CD14-positive monocyte (primary cell): ENCODE measurements around the gene KLF15. TPM values are rescaled to one million over a fixed set of nuclear protein-coding genes. Genes with fewer than 3 reads are reported as not detected.

ENCODE experiments used
- DNase-seq, 3 donors: peaks; one replicate each; pipeline ENCODE4 v3.0.0-alpha.2; 2011 to 2022
- H2AFZ ChIP-seq: 2 replicates; pipeline ENCODE4 v1.6.0; 2012; ENCODE audit warnings: mild to moderate bottlenecking, low read depth, low read length, inconsistent platforms; ENCODE audit not compliant: insufficient read depth, poor library complexity, severe bottlenecking
- H3K27ac ChIP-seq, 2 donors: 1 replicate in 1 of 2; 2 replicates in 1 of 2; pipeline ENCODE4 v1.5.1; 2012 to 2013; ENCODE audit warnings: low read length in 2 of 2, control low read depth in 1 of 2, inconsistent platforms in 1 of 2, low read depth in 1 of 2, mild to moderate bottlenecking in 1 of 2
- H3K27me3 ChIP-seq, 2 donors: one replicate each; pipeline versions ENCODE4 v1.6.0 to v1.6.1; 2011 to 2013; ENCODE audit warnings: low read length in 2 of 2; ENCODE audit not compliant: control insufficient read depth in 2 of 2, insufficient read depth in 2 of 2
- H3K36me3 ChIP-seq, 2 donors: replicated peaks in 1 of 2; 1 replicate in 1 of 2; 2 replicates in 1 of 2; pipeline versions ENCODE4 v1.5.1 to v1.6.1; 2012 to 2013; ENCODE audit warnings: low read length in 2 of 2, control low read depth in 1 of 2, inconsistent platforms in 1 of 2, mild to moderate bottlenecking in 1 of 2; ENCODE audit not compliant: insufficient read depth in 2 of 2, control insufficient read depth in 1 of 2
- H3K4me1 ChIP-seq, 2 donors: 1 replicate in 1 of 2; 2 replicates in 1 of 2; pipeline versions ENCODE4 v1.5.1 to v1.6.1; 2012 to 2013; ENCODE audit warnings: low read length in 2 of 2, control low read depth in 1 of 2, inconsistent platforms in 1 of 2, mild to moderate bottlenecking in 1 of 2, moderate library complexity in 1 of 2; ENCODE audit not compliant: insufficient read depth in 2 of 2, control insufficient read depth in 1 of 2
- H3K4me2 ChIP-seq: replicated peaks from 2 replicates; pipeline ENCODE3; 2012; ENCODE audit warnings: low read length, moderate library complexity, mild to moderate bottlenecking; ENCODE audit not compliant: poor library complexity, severe bottlenecking; ENCODE audit errors: extremely low read depth
- H3K4me3 ChIP-seq, 3 experiments: fragments of 200-600 bp in 1 of 3; sonication (generic) in 1 of 3; replicated peaks in 1 of 3; 1 replicate in 2 of 3; 2 replicates in 1 of 3; pipeline ENCODE4 v1.5.1; 2011 to 2013; ENCODE audit warnings: low read length in 3 of 3, mild to moderate bottlenecking in 3 of 3, control low read depth in 2 of 3, low read depth in 2 of 3, inconsistent platforms in 1 of 3, moderate library complexity in 1 of 3
- H3K79me2 ChIP-seq: 2 replicates; pipeline ENCODE4 v1.6.0; 2012; ENCODE audit warnings: mild to moderate bottlenecking, control low read depth, inconsistent platforms, low read length, moderate library complexity; ENCODE audit not compliant: insufficient read depth
- H3K9ac ChIP-seq: 2 replicates; pipeline ENCODE4 v1.6.0; 2017; ENCODE audit warnings: low read length, mild to moderate bottlenecking; ENCODE audit not compliant: insufficient read depth, poor library complexity, severe bottlenecking
- H3K9me3 ChIP-seq, 2 donors: replicated peaks in 1 of 2; 1 replicate in 1 of 2; 2 replicates in 1 of 2; pipeline versions ENCODE4 v1.5.1 to v1.6.1; 2012 to 2013; ENCODE audit warnings: low read length in 2 of 2, control low read depth in 1 of 2; ENCODE audit not compliant: control insufficient read depth in 1 of 2, insufficient read depth in 1 of 2
- H4K20me1 ChIP-seq: 2 replicates; pipeline ENCODE4 v1.6.0; 2012; ENCODE audit warnings: mild to moderate bottlenecking, low read length, control low read depth, moderate library complexity; ENCODE audit not compliant: insufficient read depth
- H3K27ac Mint-ChIP-seq, 7 donors: one replicate each; pipeline ENCODE4 v1.8.0; 2020; ENCODE audit warnings: mild to moderate bottlenecking in 7 of 7, mixed read lengths in 7 of 7, moderate library complexity in 6 of 7, inconsistent platforms in 2 of 7
- H3K27me3 Mint-ChIP-seq, 3 donors: one replicate each; pipeline ENCODE4 v1.8.0; 2021 to 2022; ENCODE audit warnings: low read depth in 3 of 3, mild to moderate bottlenecking in 3 of 3, mixed read lengths in 3 of 3, moderate library complexity in 3 of 3, inconsistent platforms in 1 of 3
- H3K36me3 Mint-ChIP-seq, 2 donors: one replicate each; pipeline ENCODE4 v1.8.0; 2020; ENCODE audit warnings: mixed read lengths in 2 of 2, inconsistent platforms in 1 of 2, mild to moderate bottlenecking in 1 of 2
- H3K4me1 Mint-ChIP-seq: one replicate; pipeline ENCODE4 v1.8.0; 2020; ENCODE audit warnings: mild to moderate bottlenecking, mixed read lengths
- H3K4me3 Mint-ChIP-seq, 2 donors: one replicate each; pipeline ENCODE4 v1.8.0; 2020; ENCODE audit warnings: mild to moderate bottlenecking in 2 of 2, mixed read lengths in 2 of 2, moderate library complexity in 1 of 2
- H3K9me3 Mint-ChIP-seq, 7 donors: one replicate each; pipeline ENCODE4 v1.8.0; 2020 to 2022; ENCODE audit warnings: mixed read lengths in 7 of 7, mild to moderate bottlenecking in 6 of 7, moderate library complexity in 6 of 7, inconsistent platforms in 2 of 7
- WGBS: methylation state at CpG from one replicate; pipeline ENCODE4 v1.1.5; 2013; ENCODE audit warnings: missing lambda C conversion rate; ENCODE audit not compliant: insufficient coverage; 5-methylcytosine and 5-hydroxymethylcytosine counted together
- intact Hi-C, 2 donors: fragments of 100-400 bp; cut with micrococcal nuclease; formaldehyde crosslinking; loops; one replicate each; pipeline versions ENCODE4 v1.15.0 to v1.15.1; 2023
- polyA plus RNA-seq, 3 donors: library from polyadenylated mRNA; depleted of rRNA in 1 of 3; unstranded in 2 of 3; stranded (reverse) in 1 of 3; fragments of 300-500 nt in 2 of 3; fragments of >200 nt in 1 of 3; fragmentation: Illumina TruSeq in 2 of 3; gene quantifications; 1 replicate in 2 of 3; 2 replicates in 1 of 3; pipeline ENCODE4 v1.2.3, GENCODE V29; 2012 to 2021
- TF ChIP-seq, protein P1 (sequence below): fragments of 200-600 bp; IDR thresholded peaks from one replicate; pipeline ENCODE4 v1.8.0; 2022; ENCODE audit warnings: antibody characterized with exemption, mild to moderate bottlenecking

Gene KLF15
- polyA plus RNA-seq, 3 donors = not detected

DNA sequence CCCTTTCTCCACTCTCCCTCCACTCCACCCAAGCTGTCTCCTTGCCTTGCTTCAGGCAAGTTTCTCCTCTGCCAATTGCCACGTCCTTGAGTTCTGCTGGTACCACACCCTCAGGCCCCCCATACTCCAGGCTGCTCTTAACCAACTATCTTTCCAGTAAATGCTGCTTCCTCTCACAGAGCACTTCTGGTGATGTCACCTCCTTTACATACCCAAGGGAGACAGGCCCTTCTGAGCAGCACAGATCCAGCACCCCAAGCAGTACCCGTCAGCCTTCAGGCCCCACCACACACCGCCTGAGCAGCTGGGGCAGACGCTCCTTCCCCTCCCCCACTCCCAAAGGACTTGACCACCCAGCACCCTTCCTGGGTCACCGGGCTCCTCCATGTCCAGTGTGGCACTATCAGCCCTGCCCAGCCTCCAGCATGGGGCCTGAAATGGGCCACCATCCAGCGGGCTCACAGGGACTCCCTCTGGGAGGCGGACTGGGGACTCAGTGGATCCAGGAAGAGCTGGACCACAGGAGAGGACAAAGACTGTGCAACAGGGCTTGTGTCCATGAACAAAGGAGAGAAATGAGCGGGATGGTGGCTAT lies 50.2 kb downstream of the KLF15 start:
- H4K20me1 ChIP-seq = no peaks in the 10 kb centered on the region
- no peak overlapping the region for H3K4me3 ChIP-seq
- intact Hi-C loops = no loop called here
- no peak overlapping the region for H3K27ac ChIP-seq
- H3K36me3 Mint-ChIP-seq = no peaks in the 10 kb centered on the region
- H3K27ac Mint-ChIP-seq = no peak overlapping the region
- TF ChIP-seq, protein P1, sequence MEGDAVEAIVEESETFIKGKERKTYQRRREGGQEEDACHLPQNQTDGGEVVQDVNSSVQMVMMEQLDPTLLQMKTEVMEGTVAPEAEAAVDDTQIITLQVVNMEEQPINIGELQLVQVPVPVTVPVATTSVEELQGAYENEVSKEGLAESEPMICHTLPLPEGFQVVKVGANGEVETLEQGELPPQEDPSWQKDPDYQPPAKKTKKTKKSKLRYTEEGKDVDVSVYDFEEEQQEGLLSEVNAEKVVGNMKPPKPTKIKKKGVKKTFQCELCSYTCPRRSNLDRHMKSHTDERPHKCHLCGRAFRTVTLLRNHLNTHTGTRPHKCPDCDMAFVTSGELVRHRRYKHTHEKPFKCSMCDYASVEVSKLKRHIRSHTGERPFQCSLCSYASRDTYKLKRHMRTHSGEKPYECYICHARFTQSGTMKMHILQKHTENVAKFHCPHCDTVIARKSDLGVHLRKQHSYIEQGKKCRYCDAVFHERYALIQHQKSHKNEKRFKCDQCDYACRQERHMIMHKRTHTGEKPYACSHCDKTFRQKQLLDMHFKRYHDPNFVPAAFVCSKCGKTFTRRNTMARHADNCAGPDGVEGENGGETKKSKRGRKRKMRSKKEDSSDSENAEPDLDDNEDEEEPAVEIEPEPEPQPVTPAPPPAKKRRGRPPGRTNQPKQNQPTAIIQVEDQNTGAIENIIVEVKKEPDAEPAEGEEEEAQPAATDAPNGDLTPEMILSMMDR = no peak
- peaks cover 0 to 8% of the 10 kb centered on the region in 2 donors for H3K9me3 ChIP-seq
- peaks cover 8 to 28% (median 18%) of the 10 kb centered on the region in 7 donors for H3K9me3 Mint-ChIP-seq
- no peaks in the 10 kb centered on the region for H3K4me1 ChIP-seq
- no peaks in the 10 kb centered on the region for H3K36me3 ChIP-seq
- H3K9ac ChIP-seq = no peak overlapping the region
- DNase-seq = no peak
- no peaks in the 10 kb centered on the region for H3K79me2 ChIP-seq
- WGBS = 88% methylated on average over 8 of the region's 8 CpGs
- peaks cover 2 to 21% (median 6%) of the 10 kb centered on the region in 3 donors for H3K27me3 Mint-ChIP-seq
- no peaks in the 10 kb centered on the region for H3K27me3 ChIP-seq
- no peak overlapping the region for H3K4me2 ChIP-seq
- no peak overlapping the region for H3K4me3 Mint-ChIP-seq
- peaks cover 2% of the 10 kb centered on the region for H3K4me1 Mint-ChIP-seq
- no peak overlapping the region for H2AFZ ChIP-seq

DNA sequence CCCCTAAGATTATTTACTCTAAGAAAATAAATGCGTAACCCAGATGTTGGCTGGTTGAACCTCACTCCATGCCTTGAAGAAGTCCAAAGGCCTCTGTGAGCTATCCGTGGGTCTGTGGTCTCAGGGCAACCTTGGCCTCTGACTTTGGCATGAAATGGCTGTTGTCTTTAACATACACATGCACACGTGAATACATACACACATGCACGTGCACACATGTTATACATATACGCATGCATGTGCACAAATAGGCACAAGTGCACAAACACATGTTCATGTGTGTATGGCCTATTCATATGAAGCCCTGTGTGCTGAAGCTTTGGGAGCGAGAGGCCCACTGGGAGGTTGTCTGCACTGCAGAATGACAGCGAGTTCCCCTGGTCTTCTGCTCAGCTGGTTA lies 50.8 kb downstream of the KLF15 start:
- Histone ChIP-seq H3K36me3 (no peaks in the 10 kb centered on the region), H3K9ac (no peak overlapping the region), H3K27ac (no peak overlapping the region), H3K4me3 (no peak overlapping the region), H3K4me2 (no peak overlapping the region), H4K20me1 (no peaks in the 10 kb centered on the region), H3K27me3 (no peaks in the 10 kb centered on the region), H3K4me1 (no peaks in the 10 kb centered on the region), H3K79me2 (no peaks in the 10 kb centered on the region), H3K9me3 (peaks cover 0 to 7% of the 10 kb centered on the region in 2 donors), H2AFZ (no peak overlapping the region)
- no peaks in the 10 kb centered on the region for H3K36me3 Mint-ChIP-seq
- H3K4me1 Mint-ChIP-seq = peaks cover 2% of the 10 kb centered on the region
- intact Hi-C loops = no loop called here
- H3K27ac Mint-ChIP-seq = no peak overlapping the region
- H3K4me3 Mint-ChIP-seq = no peak overlapping the region
- WGBS = 83% methylated on average over 7 of the region's 7 CpGs
- peaks cover 2 to 19% (median 6%) of the 10 kb centered on the region in 3 donors for H3K27me3 Mint-ChIP-seq
- H3K9me3 Mint-ChIP-seq = peaks cover 8 to 28% (median 18%) of the 10 kb centered on the region in 7 donors
- TF ChIP-seq, protein P1 = no peak
- DNase-seq = no peak
